AG09309 (cell line): ENCODE measurements around the gene KIAA0513.

ENCODE experiments used
- DNase-seq: peaks from one replicate; pipeline ENCODE4 v3.0.0-alpha.2; 2010; ENCODE audit warnings: low read depth
- H3K4me3 ChIP-seq: 2 replicates; pipeline ENCODE4 v1.5.1; 2011; ENCODE audit warnings: mild to moderate bottlenecking, low read depth, low read length, moderate library complexity; ENCODE audit not compliant: control insufficient read depth
- TF ChIP-seq, protein P1 (sequence below): IDR thresholded peaks from 2 replicates; pipeline ENCODE4 v1.5.1; 2011; ENCODE audit warnings: mild to moderate bottlenecking, low read depth, low read length, inconsistent platforms; ENCODE audit not compliant: insufficient read depth, control insufficient read depth; ENCODE audit errors: missing control alignments

Gene KIAA0513

DNA sequence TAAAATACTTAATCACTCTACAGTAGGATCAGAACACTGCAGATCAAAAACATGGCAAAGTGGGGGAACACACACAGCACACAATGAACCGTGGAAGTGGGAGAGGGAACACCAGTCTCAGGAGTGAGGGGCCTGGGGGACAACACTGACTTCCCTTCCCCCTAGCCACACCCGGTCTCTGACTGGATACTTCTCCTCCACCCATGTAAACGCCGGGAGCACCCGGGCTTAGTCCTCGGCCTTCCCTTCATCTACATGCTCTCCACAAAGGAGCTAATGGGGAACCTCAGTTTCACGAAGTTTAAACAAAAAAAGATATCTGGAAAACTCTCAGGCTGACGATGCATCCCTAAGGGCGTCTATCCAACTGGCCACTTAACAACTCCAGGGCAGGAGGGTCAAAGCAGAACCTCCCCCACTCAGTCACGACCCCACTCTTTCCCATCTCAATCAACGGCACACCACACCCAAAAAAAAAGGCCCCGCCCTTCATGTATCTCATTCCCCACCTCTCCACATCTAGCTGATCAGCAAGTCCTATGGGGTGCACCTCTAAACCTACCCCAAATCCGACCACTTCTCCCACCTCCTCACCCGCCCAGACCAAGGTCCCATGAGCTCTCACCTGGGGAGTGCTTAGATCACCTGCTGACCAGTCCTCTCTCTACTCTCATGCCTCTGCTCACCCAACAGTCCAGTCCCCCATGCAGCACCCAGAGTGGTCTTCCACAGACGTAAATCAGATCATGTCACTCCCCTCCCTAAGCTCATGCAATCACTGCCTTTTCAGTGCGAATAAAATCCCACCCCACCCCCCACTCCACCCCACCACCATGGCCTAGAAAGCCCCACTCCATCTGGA is 23.6 kb upstream of the KIAA0513 start:
- no peak for DNase-seq
- TF ChIP-seq, protein P1, sequence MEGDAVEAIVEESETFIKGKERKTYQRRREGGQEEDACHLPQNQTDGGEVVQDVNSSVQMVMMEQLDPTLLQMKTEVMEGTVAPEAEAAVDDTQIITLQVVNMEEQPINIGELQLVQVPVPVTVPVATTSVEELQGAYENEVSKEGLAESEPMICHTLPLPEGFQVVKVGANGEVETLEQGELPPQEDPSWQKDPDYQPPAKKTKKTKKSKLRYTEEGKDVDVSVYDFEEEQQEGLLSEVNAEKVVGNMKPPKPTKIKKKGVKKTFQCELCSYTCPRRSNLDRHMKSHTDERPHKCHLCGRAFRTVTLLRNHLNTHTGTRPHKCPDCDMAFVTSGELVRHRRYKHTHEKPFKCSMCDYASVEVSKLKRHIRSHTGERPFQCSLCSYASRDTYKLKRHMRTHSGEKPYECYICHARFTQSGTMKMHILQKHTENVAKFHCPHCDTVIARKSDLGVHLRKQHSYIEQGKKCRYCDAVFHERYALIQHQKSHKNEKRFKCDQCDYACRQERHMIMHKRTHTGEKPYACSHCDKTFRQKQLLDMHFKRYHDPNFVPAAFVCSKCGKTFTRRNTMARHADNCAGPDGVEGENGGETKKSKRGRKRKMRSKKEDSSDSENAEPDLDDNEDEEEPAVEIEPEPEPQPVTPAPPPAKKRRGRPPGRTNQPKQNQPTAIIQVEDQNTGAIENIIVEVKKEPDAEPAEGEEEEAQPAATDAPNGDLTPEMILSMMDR: no peak
- H3K4me3 ChIP-seq: no peak overlapping the region

DNA sequence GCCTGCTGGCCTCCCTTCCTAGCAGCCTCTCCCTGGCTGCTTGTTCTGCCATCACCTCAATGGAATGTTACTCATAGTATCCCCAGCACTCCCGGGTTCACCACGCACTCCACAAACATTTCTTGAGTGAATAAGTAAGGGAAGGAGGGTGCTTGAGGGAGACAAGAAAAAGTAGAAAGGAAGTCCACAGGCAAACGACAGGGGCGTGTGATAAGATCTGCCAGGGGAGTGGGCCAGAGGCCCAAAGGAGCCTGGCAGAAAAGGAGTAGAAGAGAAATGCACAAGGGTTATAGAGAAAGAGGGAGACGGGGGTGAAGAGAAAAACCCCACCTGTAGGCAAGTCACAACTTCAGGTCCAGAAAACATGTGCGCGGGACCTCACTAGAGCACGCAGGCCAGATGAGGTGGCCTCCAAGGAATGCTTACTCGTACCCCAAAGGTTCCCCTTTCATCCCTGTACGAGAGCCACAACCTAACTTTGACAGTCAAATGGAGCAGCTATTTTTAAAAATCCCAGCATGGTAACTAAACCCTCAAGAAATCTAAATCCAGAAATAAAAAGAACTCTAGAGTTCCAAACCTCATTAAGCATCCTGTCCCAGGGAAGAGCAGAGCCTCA is 22.9 kb upstream of the KIAA0513 start:
- DNase-seq: peak; percentile 55
- no peak overlapping the region; the same call in 1 of the 2 replicates for H3K4me3 ChIP-seq

DNA sequence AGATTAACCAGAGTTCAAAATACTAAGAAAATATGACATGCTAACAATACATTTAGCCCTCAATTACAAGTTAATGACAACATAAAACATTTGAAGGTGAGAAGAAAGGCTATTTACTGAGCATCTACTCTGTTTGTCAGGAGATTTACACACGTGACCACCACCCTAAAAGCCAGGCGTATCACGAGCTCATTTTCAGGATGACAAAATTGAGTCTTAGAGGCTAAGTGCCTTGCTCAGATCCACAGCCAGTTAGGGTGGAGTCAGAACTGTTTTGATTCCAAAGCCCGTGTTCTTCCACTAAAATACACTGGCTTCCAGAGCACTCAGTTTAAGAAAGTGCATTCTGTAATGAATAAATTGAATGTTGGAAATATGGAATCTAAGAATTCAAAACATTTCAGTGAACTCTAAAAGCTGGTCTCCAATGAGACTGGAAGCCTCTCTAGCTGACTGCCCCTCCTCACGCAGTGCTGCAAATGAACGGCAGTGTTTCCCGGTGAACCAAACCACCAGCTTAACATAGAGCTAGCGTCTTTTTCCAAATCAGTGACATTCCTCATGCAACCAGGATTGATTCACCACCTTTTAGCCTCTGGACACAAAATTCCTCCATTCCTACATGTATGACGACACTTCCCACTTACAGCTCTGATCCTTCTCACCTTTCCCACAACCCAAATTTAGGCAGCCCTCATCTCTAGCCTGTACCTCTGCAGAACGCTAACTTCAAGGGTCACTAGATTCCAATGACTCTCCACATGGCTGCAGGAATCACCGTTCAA is 22.1 kb upstream of the KIAA0513 start:
- peak overlapping the region; percentile 10 for H3K4me3 ChIP-seq
- TF ChIP-seq, protein P1: no peak
- DNase-seq: no peak

More for the DNA sequence above, 22.9 kb upstream of the KIAA0513 start:
- TF ChIP-seq, protein P1: no peak

DNA sequence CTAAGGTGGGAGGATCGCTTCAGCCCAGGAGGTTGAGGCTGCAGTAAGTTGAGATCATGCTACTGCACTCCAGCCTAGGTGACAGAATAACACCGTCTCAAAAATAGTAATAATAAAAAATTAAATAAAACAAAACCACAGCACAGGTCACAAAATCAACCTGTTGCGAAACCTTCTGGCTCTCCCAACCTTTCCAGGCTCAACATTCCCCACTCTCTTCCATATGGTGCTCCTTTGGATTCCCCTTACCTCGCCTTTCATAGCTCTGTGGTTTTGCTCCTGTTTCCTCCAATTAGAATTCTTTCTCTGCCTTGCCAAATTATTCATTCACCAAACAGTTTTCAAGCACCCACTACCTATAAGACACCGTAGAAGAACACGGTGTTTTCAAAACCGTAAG is 21.0 kb upstream of the KIAA0513 start:
- TF ChIP-seq, protein P1: no peak
- H3K4me3 ChIP-seq: no peak overlapping the region
- DNase-seq: no peak

DNA sequence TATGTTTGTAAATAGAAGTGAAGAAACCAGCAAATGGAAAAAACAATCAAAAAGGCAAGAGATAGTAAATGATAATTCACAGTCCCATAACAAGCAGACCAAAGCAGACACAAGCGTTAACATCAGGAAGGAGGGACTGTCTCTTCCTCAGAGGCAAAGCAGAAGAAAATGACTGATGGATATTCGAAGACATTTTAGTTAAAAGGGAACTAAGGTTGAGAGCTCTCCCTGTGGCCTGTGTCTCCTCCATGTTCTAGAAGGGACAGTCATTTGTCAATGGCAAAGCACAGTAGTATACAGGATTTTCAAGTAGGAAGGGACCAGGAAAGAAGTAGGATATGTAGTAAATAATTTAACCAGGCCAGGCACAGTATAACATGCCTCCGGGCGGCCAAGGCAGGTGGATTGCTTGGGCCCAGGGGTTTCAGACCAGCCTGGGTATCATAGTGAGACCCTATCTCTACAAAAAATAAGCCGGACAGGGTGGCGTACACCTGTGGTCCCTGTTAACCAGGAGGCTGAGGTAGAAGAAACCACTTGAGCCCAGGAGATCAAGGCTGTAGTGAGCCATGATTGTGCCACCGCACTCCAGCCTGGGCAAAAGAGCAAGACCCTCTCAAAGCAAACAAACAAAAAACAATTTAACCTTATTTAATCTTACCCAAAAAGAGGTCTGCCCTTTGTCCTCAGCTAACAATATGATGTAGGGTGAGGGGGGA is 19.9 kb upstream of the KIAA0513 start:
- H3K4me3 ChIP-seq: no peak overlapping the region
- no peak for DNase-seq
- TF ChIP-seq, protein P1: no peak

DNA sequence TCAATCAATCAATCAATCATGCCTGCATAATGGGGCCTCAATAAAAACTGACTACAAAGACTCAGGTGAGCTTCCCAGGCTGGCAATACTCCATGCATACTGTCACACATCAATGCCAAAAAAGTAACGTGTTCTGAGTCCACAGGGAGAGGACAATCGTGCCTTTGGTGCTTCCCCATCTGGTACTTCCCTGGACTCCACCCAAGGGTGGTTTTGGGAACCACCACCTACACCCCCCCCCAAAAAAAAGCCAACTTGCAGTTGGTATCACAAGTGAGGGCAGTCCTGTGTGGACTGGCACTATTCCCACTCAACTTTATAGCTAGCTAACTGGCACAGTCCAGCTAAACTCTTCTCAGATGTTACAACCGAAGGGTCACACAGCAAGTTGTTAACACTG is 19.3 kb upstream of the KIAA0513 start:
- no peak for DNase-seq
- no peak overlapping the region for H3K4me3 ChIP-seq
- TF ChIP-seq, protein P1: no peak
